Thymus (tissue), 11 donors: ENCODE data around the gene NFE2L3. TPM values are rescaled to one million over a fixed set of nuclear protein-coding genes. Genes with fewer than 3 reads are reported as not detected.
A peak's percentile ranks its signal among the peaks of the same experiment; 100 is the strongest.

ENCODE experiments used
- DNase-seq, 9 donors: peaks; one replicate each; pipeline ENCODE4 v3.0.0-alpha.2; 2013; ENCODE audit warnings: low spot score in 9 of 9, low read depth in 6 of 9, missing footprints in 1 of 9
- H3K27ac ChIP-seq, 2 donors: one replicate each; pipeline ENCODE4 v1.5.1; 2013; ENCODE audit warnings: control low read depth in 1 of 2, low read depth in 1 of 2, low read length in 1 of 2, mild to moderate bottlenecking in 1 of 2, moderate library complexity in 1 of 2
- H3K27me3 ChIP-seq, 2 donors: one replicate each; pipeline ENCODE4 v1.5.1; 2013; ENCODE audit warnings: low read length in 1 of 2; ENCODE audit not compliant: control insufficient read depth in 2 of 2, insufficient read depth in 1 of 2
- H3K36me3 ChIP-seq, 2 donors: one replicate each; pipeline ENCODE4 v1.5.1; 2013; ENCODE audit warnings: low read length in 1 of 2, mild to moderate bottlenecking in 1 of 2, moderate library complexity in 1 of 2; ENCODE audit not compliant: control insufficient read depth in 2 of 2, insufficient read depth in 2 of 2
- H3K4me1 ChIP-seq, 2 donors: one replicate each; pipeline ENCODE4 v1.5.1; 2013; ENCODE audit warnings: low read length in 2 of 2; ENCODE audit not compliant: control insufficient read depth in 2 of 2, insufficient read depth in 2 of 2
- H3K4me3 ChIP-seq, 2 donors: one replicate each; pipeline ENCODE4 v1.5.1; 2013; ENCODE audit warnings: low read length in 2 of 2, control low read depth in 1 of 2, mild to moderate bottlenecking in 1 of 2
- H3K9me3 ChIP-seq, 2 donors: one replicate each; pipeline ENCODE4 v1.5.1; 2013; ENCODE audit warnings: low read length in 1 of 2, mild to moderate bottlenecking in 1 of 2; ENCODE audit not compliant: control insufficient read depth in 2 of 2, insufficient read depth in 1 of 2
- WGBS: extraction: QIAGEN DNeasy Blood & Tissue Kit; methylation state at CpG from one replicate; pipeline ENCODE4 v1.1.7; 2013; 5-methylcytosine and 5-hydroxymethylcytosine counted together
- polyA plus RNA-seq: library from polyadenylated mRNA; stranded (reverse); fragments of 200-250 nt; gene quantifications from one replicate; pipeline ENCODE4 v1.2.3, GENCODE V29; 2013
- total RNA-seq: library from RNA; stranded (reverse); fragments of 120-200 nt; gene quantifications from one replicate; pipeline ENCODE4 v1.2.4, GENCODE V29; 2013
- donor health status: healthy.

The NFE2L3 gene
- total and polyA plus RNA-seq, 2 donors: 12.0 to 39.3 TPM

- DNase-seq: no peak
- Histone ChIP-seq H3K4me3 (no peak overlapping the region), H3K4me1 (peaks cover 9 to 15% of the 10 kb centered on the region in 2 donors), H3K27ac (no peak overlapping the region), H3K36me3 (peaks cover 43 to 80% of the 10 kb centered on the region in 2 donors), H3K9me3 (no peaks in the 10 kb centered on the region), H3K27me3 (no peaks in the 10 kb centered on the region)
- WGBS: 82% methylated on average over 10 of the region's 10 CpGs
These were observed 44.1 kb downstream of the NFE2L3 start for GRCh38 chr7:26195867-26196657.

- no peaks in the 10 kb centered on the region for H3K9me3 ChIP-seq
- peaks cover 9 to 15% of the 10 kb centered on the region in 2 donors for H3K4me1 ChIP-seq
- H3K4me3 ChIP-seq: peak overlapping the region; percentile 49 to 99
- no peaks in the 10 kb centered on the region for H3K27me3 ChIP-seq
- DNase-seq: peak in 1 of 9 donors; percentile 39
- peaks cover 37 to 66% of the 10 kb centered on the region in 2 donors for H3K36me3 ChIP-seq
- peak overlapping the region in 1 of 2 donors; percentile 52 for H3K27ac ChIP-seq
- 12% methylated on average over 5 of the region's 5 CpGs for WGBS
These were observed 45.4 kb downstream of the NFE2L3 start for GRCh38 chr7:26197153-26198115.

DNA sequence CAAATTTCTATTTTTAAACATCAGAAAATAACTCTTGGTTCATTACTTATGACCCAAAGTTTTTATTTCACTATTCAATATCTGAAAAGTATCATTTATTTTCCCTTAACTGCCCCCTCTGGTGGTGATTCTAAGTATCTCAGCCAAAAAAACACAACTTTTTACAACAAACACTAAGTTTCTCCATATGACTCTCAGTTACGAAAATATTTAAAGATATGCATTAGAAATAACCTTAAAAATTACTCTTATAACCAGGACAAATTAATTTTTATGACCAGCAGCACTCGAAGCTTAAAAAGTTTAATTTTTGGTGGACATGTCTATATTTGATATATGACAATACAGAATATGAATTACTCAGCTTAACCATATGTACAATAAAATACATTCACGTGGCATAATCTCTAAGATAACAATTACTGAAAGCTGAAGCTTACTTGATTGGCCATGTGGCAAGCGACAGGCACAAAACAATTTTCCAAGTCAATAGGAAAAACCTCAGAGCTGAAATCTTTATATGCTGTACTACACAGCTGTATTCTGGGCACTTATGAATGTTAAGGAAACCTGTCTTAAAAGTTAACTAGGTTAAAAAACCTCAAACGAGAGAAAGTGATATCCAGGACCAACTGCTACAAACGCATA is 46.3 kb downstream of the NFE2L3 start:
- Histone ChIP-seq H3K4me3 (peak overlapping the region; percentile 99 to 100), H3K27me3 (no peaks in the 10 kb centered on the region), H3K4me1 (peaks cover 9 to 15% of the 10 kb centered on the region in 2 donors), H3K27ac (peak overlapping the region in 1 of 2 donors; percentile 100), H3K36me3 (peaks cover 31 to 58% of the 10 kb centered on the region in 2 donors), H3K9me3 (no peaks in the 10 kb centered on the region)
- 0% methylated on average over 6 of the region's 6 CpGs for WGBS
- peak in 4 of 9 donors; percentile 25 to 75 (median 62) for DNase-seq

- Histone ChIP-seq H3K4me3 (peak overlapping the region; percentile 99 to 100), H3K9me3 (no peaks in the 10 kb centered on the region), H3K27ac (peak overlapping the region in 1 of 2 donors; percentile 100), H3K4me1 (peaks cover 9 to 15% of the 10 kb centered on the region in 2 donors), H3K36me3 (peaks cover 26 to 56% of the 10 kb centered on the region in 2 donors), H3K27me3 (no peaks in the 10 kb centered on the region)
- WGBS: 0% methylated on average over 7 of the region's 7 CpGs
- DNase-seq: no peak
These were observed 46.8 kb downstream of the NFE2L3 start for GRCh38 chr7:26198781-26199169.

GRCh38 chr7:26199301-26200037 is 47.5 kb downstream of the NFE2L3 start:
- H3K9me3 ChIP-seq: no peaks in the 10 kb centered on the region
- peaks cover 19 to 51% of the 10 kb centered on the region in 2 donors for H3K36me3 ChIP-seq
- DNase-seq: peak in 7 of 9 donors; percentile 70 to 93 (median 84)
- peaks cover 11% of the 10 kb centered on the region in 2 donors for H3K4me1 ChIP-seq
- peak overlapping the region; percentile 100 for H3K27ac ChIP-seq
- peak overlapping the region; percentile 99 to 100 for H3K4me3 ChIP-seq
- H3K27me3 ChIP-seq: no peaks in the 10 kb centered on the region
- under 1% methylated on average over 36 of the region's 36 CpGs for WGBS

- H3K9me3 ChIP-seq: no peaks in the 10 kb centered on the region
- peak overlapping the region; percentile 99 to 100 for H3K4me3 ChIP-seq
- H3K4me1 ChIP-seq: peaks cover 11 to 12% of the 10 kb centered on the region in 2 donors
- DNase-seq: peak in 8 of 9 donors; percentile 59 to 89 (median 79)
- peaks cover 14 to 49% of the 10 kb centered on the region in 2 donors for H3K36me3 ChIP-seq
- WGBS: under 1% methylated on average over 29 of the region's 29 CpGs
- no peaks in the 10 kb centered on the region for H3K27me3 ChIP-seq
- H3K27ac ChIP-seq: peak overlapping the region; percentile 100
These were observed 48.0 kb downstream of the NFE2L3 start for GRCh38 chr7:26200038-26200443.

DNA sequence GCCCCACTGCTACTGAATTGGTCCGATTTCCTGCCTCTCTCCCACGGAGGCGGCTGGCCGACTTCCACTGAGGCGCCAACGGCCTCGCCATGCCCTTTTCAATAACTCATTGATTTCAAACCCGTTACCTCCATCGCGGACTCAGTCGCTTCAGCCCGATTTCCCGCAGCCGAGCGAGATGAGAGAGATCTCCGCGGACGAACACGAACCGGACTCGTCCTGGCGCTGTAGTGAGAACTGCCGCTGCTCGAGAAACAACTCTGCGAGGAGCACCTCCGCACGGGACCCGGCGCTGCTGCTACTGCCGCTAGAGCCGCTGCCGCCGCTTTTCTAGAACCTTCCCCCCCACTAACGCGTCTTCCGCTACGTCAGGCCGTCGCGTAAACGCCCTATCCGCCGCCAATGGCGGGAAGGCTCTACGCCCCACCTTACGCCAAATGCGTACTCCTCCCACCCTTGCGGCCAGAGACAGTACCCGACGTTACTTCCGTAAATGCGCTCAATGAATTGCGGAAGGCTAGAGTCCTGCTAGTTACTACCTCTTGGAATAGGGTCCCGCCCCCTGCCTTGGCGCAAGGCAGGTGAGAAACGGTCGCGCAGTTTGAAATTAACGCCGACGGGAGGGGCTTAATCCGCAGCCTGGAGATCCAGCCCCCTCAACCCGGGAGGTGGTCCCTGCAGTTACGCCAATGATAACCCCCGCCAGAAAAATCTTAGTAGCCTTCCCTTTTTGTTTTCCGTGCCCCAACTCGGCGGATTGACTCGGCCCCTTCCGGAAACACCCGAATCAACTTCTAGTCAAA is 48.6 kb downstream of the NFE2L3 start, which contains the start of gene HNRNPA2B1:
Gene HNRNPA2B1, minus strand, starts transcription at position 303 of the 803 bp plus-strand sequence. Its CDS starts 169 bp downstream, at position 134.
- Histone ChIP-seq H3K9me3 (no peaks in the 10 kb centered on the region), H3K27me3 (no peaks in the 10 kb centered on the region), H3K4me1 (peaks cover 10 to 16% of the 10 kb centered on the region in 2 donors), H3K27ac (peak within 1 kb of the TSS; percentile 100), H3K4me3 (peak within 1 kb of the TSS; percentile 99 to 100), H3K36me3 (peaks cover 12 to 49% of the 10 kb centered on the region in 2 donors)
- WGBS: under 1% methylated on average over 71 of the region's 71 CpGs
- peak; percentile 98 to 100 (median 100) for DNase-seq
